ENCODE data around the gene AK8.

DNA sequence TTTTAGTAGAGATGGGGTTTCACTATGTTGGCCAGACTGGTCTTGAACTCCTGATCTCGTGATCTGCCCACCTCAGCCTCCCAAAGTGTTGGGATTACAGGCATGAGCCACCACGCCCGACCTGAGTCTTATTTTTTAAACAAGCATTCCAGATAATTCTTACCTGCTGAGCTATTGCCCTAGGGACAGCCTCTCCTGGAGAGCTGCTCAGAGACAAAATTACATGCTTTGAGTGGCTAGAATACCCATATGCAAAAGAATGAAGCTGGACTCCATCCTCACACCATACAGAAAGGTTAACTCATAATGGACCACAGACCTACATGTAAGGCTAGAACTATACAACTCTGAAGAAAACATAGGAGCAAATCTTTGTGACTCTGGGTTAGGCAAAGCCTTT lies 166.2 kb downstream of the AK8 start:
- TF ChIP-seq POLR2A (IDR thresholded peaks at IDR 0.05), result no peak
- TF ChIP-seq, protein P1, sequence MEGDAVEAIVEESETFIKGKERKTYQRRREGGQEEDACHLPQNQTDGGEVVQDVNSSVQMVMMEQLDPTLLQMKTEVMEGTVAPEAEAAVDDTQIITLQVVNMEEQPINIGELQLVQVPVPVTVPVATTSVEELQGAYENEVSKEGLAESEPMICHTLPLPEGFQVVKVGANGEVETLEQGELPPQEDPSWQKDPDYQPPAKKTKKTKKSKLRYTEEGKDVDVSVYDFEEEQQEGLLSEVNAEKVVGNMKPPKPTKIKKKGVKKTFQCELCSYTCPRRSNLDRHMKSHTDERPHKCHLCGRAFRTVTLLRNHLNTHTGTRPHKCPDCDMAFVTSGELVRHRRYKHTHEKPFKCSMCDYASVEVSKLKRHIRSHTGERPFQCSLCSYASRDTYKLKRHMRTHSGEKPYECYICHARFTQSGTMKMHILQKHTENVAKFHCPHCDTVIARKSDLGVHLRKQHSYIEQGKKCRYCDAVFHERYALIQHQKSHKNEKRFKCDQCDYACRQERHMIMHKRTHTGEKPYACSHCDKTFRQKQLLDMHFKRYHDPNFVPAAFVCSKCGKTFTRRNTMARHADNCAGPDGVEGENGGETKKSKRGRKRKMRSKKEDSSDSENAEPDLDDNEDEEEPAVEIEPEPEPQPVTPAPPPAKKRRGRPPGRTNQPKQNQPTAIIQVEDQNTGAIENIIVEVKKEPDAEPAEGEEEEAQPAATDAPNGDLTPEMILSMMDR (IDR thresholded peaks at IDR 0.05), result no peak

All from right lobe of liver (tissue), 4 donors.